GM19372 (cell line): ENCODE results near the gene ZNF592.

Experiments used
- ATAC-seq: cut with Tn5 transposase; IDR thresholded peaks from one replicate; pipeline ENCODE4 v1.9.1; 2021; ENCODE audit warnings: mild to moderate bottlenecking, low read depth, moderate library complexity; ENCODE audit not compliant: unreplicated experiment

The ZNF592 gene

DNA sequence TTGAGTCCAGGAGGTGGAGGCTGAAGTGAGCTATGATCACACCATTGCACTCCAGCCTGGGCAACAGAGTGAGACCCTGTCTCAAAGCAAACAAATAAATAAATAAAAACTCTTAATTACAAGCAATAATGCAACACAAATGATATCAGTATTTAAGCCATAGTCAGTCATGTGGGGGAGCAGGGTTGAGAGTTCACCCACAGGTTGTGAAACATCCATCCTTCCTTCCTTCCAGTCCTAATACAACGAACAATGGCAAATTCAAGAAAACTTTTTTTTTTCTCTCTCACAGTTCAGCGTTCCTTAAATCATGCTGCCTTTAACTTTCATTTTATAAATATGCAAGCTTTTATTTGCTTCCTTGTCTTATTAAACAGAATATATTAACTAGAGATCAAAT lies 24.1 kb downstream of the ZNF592 start:
- ATAC-seq = no peak

DNA sequence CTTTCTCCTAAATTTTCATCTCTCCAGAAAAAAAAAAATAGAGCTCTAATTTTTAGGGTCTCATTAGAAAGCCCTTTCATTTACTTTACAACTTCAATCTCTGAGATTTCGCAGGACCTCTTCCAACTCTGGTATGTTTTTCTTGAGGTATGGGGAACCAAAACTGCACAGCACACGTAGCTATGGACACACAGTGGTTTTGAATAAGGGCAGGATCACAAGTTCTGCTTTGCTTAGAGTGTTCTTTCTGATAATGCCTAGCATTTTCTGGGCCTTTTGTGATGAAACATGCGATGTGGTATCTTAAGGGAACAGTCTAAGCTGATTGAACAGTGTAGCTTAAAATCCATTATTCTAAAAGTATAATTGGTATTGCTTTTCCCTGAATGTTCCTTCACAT lies 25.3 kb downstream of the ZNF592 start:
- no peak for ATAC-seq

DNA sequence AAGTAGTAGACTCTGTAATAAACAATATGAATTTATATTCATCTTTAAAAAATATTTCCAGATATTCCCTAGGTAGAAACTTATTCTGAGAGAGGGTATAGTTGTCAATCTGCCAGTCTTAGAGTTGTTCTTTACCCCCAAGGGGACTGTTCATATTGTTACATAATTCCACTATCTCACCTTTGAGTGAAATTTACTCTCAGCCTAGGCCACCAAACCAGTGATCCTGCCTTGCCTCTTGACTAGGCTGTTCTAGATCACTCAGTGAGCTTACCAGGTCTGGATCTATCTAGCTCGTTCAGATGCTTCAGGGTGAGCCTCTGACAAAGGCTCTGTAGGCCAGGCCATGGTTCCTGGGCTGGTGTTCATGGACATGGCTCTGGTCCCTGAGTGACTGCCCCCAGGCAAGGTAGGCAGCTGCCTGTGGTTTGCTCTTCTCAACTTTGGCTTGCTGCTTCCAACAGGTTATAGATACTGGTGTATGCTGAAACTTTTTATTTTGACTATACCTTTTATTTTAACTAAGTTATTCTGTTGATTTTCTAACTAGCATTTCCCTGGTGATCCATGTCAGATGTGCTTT lies 27.6 kb downstream of the ZNF592 start:
- no peak for ATAC-seq

DNA sequence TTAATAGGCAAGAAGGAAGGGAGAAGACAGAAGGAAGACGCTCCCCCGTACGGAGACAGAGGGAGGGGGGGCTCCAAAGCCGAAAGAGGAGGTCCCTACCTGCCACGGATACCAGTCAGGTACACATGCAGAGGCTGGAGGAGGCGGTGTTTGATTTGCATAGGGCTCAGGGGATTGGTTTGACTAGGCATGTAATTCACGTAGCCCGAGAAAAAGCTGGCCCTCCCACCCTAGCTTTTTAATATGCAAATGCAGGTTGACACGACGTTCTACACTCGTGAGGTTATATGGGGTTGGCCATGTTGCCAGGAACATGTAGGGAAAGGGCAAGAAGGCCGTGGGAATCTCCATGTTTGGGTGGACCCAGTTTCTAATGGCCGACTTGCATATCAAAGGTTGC lies 29.8 kb downstream of the ZNF592 start:
- no peak for ATAC-seq

DNA sequence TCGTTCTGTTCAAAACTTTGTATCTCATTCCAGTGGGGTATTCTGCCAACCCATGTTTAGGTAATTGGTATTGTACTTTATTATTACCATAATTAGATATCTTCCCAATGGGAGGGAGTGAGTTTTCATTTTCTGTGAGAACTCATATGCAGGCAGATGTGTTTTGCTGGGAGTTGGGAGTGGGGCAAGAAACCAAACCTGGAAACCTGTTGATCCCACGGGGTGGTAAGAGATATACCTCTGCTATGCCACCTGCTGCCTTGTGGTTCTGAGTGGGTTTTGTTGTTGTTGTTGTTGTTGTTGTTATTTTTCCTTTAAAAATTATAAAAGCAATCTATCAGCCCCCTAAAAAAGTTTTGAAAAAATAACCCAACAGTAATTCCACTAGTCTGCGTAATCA lies 32.1 kb downstream of the ZNF592 start:
- no peak for ATAC-seq

DNA sequence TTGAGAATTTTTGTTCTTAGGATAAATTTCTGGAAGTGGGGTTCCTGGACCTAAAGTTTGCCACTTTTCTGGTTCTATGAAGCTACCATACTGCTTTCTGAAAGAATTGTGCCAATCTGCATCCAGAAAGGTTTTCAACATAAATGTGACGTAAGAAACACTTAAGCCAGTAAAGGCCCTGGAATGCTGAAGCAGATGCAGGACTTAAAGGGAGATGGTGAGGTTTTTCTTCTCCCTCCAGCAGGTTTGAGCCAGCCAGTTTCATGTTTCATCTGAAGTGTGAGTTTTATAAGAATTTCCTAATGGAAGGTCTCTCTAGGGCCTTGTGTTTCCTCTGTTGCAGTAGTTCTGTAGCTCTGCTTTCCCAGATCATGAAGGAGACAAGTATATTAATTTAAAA lies 33.1 kb downstream of the ZNF592 start:
- ATAC-seq = no peak

DNA sequence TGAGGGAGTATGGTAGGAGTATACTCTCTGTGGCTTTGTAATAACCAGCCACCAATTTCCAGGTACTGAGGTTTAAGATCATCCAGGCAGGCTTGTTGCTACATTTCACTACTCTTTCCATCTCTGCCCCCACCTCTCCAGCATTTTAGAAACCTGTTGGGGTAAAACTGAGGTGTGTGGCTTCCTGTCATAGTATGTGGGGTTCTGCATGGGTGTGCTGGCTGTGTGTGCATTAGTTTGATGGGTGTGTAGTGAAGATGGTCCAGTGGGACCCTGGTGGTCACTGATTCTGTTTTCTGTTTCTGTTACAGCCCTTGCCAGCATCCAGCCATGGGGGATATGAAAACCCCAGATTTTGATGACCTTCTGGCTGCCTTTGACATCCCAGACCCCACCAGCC lies 34.0 kb downstream of the ZNF592 start:
- ATAC-seq = no peak

DNA sequence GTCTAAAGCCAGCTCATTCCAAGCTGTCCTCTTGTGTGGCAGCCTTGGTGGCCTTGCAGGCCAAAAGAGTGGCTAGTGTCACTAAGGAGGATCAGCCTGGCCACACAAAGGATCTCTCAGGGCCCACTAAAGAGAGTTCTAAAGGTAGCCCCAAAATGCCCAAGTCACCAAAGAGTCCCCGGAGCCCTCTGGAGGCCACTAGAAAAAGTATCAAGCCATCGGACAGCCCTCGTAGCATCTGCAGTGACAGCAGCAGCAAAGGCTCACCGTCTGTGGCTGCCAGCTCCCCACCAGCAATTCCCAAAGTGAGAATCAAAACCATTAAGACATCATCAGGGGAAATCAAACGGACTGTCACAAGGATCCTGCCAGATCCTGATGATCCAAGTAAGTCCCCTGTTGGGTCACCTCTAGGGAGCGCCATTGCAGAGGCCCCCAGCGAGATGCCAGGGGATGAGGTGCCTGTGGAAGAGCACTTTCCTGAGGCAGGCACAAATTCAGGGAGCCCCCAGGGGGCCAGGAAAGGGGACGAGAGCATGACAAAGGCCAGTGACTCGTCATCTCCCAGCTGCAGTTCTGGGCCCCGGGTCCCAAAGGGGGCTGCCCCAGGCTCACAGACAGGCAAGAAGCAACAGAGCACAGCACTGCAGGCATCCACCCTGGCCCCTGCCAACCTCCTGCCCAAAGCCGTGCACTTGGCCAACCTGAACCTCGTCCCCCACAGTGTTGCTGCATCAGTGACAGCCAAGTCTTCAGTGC lies 35.3 kb downstream of the ZNF592 start:
- ATAC-seq = no peak

DNA sequence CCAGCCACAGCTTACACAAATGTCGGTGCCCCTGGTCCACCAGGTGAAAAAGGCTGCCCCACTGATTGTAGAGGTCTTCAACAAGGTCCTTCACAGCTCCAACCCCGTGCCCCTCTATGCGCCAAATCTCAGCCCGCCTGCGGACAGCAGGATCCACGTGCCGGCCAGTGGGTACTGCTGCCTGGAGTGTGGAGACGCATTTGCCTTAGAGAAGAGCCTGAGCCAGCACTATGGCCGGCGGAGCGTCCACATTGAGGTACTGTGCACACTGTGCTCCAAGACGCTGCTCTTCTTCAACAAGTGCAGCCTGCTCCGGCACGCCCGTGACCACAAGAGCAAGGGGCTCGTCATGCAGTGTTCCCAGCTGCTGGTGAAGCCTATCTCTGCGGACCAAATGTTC lies 35.9 kb downstream of the ZNF592 start:
- ATAC-seq = no peak

DNA sequence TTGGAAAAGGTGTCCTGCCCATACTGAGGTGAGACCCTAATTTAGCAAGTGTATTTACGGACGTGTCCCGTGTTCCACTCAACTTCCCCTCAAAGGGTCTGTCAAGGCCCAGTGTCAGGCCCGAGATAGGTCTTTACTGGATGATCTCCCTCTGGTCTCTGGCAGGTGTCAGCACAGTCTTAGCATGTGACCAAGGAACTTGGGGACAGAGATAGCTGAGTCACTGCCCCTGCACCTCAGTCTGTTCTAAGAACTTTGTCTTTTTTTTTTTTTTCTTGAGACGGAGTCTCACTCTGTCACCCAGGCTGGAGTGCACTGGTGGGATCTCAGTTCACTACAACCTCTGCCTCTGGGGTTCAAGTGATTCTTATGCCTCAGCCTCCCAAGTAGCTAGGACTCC lies 36.7 kb downstream of the ZNF592 start:
- no peak for ATAC-seq

DNA sequence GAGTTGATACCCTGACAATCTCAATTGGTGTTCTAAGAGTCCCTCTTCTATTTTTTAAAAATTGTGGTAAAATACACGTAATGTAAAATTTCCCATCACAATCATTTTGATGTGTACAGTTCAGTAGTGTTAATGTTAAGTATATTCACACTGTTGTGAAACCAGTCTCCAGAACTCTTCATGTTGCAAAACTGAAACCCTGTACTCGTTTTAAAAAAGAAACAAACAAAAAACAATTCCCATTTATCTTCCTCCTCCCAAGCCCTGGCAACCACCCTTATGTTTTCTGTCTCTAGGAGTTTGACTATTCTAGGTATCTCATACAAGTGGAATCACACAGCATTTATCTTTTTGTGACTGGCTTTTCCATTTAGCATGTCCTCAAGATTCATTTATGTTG lies 40.1 kb downstream of the ZNF592 start:
- no peak for ATAC-seq

DNA sequence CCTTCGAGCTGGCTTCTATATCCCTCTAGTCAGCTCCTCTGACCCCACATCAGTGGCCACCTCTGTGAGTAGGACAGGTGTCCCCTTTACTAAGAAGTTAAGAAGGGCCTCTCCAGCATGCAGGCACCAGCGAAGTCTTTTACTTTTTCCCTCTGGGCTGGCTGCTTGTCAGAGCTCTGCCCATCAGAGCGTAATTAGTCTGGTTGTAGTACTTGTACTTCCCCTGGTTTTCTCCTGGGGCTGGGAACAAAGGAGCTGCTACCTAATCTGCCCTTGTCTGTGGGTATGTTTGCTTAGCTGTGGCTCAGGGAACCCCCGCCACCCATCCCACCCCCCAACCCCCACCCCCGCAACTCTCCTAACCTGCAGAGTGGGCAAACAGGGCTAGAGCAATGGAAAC lies 41.4 kb downstream of the ZNF592 start:
- no peak for ATAC-seq

DNA sequence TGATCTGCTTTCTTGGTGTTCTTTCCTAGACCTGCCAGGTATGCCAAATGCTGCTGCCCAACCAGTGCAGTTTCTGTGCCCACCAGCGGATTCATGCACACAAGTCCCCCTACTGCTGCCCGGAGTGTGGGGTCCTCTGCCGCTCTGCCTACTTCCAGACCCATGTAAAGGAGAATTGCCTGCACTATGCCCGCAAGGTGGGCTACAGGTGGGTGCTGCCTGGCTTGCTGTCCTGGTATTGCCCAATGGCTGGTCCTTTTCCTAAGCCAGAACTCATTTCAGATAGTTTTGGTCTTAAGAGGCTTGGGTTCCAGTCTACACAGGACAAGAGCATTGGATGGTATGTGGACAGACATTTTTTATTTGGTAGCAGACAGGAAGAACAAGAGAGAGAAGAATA lies 42.3 kb downstream of the ZNF592 start:
- ATAC-seq = no peak

DNA sequence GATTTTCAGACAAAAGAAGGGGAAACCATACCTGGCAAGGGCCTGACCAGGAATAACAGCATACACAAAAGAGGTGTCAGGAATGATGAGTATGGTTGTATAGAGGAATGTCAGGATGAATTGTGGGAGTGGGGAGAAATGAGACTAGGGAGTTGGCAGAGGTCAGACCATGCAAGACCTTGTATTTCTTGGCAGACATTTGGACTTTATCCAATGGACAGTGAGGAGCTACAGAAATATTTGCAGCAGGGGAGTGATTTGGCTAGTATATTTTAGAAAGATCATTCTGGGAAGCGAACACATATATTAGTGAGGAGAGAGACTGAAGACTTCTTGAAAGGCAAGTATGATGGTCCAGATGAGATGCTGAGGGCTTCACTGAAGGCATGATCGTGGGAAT lies 43.4 kb downstream of the ZNF592 start:
- no peak for ATAC-seq

DNA sequence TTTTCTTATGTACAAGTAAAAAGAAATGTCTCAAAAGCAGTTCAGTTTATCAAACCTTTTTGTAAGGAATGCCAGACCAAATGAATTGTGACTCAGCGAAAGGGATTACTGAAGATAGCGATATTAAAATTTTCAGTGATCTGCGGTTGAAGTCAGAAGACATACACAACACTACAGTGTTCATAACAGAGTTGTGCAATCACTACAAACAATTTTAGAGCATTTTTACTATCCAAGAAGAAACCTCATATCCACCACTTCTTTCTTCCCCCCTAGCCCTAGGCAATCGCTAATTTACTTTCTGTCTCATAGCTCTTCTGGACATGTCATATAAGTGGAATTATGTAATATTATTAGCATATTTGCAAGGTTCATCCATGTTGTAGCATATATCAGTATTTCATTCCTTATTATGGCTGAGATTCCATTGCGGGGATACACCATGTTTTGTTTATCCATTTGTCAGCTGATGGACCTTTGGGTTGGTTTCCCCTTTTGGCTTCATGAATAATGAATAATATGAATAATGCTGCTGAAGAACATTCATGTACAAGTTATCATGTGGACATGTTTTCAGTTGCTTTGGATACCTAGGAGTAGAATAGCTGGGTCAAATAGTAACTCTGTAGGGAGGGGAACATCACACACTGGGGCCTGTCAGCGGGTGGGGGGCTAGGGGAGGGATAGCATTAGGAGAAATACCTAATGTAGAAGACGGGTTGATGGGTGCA lies 45.2 kb downstream of the ZNF592 start:
- ATAC-seq = no peak

DNA sequence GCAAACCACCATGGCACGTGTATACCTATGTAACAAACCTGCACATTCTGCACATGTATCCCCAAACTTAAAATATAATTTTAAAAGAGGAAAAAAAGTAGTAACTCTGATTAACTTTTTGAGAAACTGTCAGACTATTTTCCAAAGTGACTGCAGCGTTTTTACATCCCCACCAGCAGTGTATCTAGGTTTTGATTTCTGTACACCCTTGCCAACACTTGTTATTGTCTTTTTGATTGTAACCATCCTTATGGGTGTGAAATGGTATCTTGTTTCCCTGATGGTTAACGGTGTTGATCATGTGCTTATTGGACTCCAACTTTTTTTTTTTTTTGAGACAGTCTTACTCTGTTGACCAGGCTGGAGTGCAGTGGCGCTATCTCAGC lies 45.8 kb downstream of the ZNF592 start:
- no peak for ATAC-seq

DNA sequence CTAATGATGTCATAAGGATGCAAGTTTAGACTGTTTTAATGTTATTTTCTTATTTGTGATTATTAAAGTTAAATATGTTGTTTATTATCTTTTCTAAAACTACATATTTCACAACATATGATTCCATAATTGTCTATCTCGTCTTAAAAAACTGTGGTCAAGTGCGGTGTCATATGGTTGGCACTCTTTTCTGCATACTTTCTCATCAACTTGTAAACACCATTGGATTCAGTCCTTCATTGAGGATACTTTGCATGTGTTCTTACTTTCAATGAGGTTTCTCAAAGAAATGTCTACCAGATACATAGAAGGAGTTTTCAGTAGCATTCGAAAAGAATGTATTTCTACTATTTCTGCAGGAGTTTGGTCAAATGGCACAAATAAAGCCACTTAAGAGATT lies 46.8 kb downstream of the ZNF592 start:
- no peak for ATAC-seq

DNA sequence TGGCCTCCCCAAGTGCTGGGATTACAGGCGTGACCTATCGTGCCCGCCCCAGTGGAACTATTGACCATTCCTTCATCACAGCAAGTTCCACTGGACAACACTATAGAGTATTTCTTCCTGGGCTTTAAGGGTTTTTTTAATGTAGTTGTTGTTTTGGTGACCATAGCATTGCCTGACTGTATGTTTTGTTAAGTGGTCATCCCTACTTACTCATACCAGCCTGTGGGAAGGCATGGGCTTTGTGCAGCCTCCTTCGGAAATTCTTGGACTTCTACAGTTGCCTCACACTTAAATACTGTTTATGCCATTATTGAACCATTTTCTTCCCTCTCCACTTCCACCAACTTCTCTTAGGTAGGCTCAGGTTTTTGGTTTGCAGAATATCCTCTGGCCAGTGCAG lies 48.8 kb downstream of the ZNF592 start:
- no peak for ATAC-seq

DNA sequence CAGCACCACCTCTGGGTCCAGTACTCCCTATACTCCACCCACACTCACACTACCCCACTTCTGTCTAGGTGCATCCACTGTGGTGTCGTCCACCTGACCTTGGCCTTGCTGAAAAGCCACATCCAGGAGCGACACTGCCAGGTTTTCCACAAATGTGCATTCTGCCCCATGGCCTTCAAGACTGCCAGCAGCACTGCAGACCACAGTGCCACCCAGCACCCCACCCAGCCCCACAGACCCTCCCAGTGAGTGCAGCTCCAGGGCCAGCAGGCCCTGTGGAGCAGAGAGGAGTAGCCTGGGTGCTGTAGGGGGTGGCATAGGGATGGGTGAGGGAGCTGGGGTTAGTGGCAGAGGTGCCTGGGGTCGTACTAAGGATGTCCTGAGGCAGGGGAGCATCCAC lies 49.4 kb downstream of the ZNF592 start:
- no peak for ATAC-seq

DNA sequence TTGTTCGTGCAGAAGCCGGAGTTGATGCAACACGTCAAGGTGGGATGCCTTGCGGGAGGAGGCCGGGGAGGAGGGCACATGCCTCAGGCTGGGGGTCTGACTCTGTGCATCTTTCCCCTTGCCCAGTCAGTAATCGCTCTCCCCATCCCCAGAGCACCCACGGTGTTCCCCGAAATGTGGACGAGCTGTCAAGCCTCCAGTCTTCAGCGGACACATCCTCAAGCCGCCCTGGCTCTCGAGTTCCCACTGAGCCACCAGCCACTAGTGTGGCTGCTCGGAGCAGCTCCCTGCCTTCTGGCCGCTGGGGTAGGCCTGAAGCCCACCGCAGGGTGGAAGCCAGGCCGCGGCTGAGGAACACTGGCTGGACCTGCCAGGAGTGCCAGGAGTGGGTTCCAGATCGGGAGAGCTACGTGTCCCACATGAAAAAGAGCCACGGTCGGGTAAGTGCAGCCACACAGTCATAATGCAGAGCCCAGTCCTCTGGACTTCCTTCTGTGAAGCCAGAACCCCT lies 50.1 kb downstream of the ZNF592 start:
- no peak for ATAC-seq

DNA sequence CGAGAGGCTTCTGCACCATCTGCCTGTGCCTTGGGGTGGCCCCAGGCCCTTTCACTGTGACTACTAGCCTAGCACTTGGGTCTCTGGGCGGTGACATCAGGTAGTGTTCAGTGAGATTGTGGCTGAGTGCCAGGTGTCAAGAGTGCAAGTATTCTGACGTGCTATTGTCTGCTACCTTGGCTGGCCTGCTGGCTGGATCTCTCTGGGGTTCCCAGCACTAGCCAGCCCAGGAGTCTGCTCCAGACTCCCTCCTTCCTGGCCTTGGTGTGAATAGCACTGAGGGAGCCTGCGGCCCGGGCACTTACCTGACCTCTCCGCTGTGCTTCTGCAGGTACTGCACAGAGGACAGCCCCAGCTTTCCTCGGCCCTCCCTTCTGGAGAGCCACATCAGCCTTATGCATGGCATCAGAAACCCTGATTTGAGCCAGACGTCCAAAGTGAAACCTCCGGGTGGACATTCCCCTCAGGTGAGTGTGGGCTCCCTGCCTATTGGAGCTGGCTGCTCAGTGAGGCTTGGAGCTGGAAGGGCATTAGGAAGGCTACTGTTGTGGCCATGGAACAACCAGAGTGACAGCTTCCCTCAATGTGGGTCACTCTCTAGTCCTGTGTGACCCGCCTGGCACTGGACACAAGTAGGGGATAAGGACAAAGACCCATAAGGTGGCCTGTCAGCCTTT lies 51.3 kb downstream of the ZNF592 start:
- ATAC-seq = no peak
